Putamen (tissue), 1 donor: Measurements from ENCODE around the gene NXT2.
A peak's percentile ranks its signal among the peaks of the same experiment; 100 is the strongest.
"Not testable (repeated sequence)": the region's sequence is repeated elsewhere in the genome, so short reads cannot be mapped to it uniquely, and the experiment has no call there.

Source experiments
- DNase-seq: peaks from one replicate; pipeline ENCODE4 v3.0.0-alpha.2; 2016; ENCODE audit warnings: low spot score

Gene NXT2

DNA sequence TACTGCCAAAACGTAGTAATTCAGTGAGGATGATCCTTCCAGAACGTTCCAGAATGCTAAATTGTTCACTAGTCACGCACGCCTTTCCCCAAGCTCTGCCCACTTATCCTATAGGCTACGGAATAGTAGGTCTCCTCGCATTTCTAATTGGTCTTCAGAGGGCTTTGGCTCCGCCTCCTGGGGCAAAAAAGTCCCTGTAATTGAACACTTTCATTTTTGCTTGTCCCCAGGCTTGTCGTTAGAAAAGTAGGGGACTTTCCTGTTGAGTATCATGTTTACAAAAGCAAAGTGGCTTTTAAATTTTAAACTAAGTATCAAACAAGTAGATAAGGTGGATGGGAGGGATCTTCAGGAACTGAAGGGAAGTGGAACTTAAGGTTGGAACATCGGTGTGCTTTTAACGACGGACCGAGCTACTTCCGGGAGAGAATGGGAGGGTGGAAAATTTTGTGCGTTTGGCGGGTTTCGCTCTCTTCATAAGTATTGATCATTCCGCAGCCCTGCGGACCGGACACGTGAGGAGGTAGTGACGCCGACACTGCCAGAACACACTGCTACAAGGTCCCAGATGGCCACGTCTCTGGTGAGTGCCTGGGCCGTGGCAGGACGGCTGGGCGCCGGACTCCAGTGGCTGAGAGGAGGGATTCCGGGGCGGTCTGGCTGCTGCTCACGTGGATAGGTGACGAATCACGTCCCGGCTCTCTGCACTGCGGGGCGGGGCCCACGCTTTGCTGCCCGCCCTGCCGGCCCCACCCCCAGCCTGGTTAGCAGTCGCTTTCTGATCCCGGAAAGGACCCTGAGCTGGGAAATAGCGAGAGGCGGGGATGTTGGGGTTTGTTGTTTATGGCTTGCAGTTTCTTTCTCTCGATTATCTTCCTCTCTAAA, at the start of gene NXT2:
TSS of gene NXT2 (plus strand) at position 406 of the 885 bp plus-strand sequence. CDS start at position 569, 163 bp downstream.
- peak; percentile 91 for DNase-seq

DNA sequence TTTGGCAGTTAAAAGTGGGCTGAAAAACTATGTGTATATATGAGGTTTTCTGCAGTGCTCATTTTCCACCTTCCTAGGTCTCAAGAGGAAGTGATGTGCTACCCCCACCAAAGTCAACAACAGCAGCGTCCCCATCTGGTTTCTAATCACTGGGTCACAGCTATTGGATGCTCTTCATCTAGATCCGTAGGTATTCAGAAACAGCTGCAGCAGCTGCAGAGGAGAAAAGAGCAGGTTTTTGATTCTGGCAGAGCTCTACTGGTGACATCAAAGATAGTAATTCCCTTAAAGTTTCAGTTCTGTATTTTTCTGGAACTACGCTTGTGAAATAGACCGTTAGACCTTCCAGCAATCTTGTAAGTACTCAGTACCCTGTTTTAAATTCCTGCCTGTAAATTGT, 49.0 kb upstream of the NXT2 start:
- DNase-seq, result no peak

DNA sequence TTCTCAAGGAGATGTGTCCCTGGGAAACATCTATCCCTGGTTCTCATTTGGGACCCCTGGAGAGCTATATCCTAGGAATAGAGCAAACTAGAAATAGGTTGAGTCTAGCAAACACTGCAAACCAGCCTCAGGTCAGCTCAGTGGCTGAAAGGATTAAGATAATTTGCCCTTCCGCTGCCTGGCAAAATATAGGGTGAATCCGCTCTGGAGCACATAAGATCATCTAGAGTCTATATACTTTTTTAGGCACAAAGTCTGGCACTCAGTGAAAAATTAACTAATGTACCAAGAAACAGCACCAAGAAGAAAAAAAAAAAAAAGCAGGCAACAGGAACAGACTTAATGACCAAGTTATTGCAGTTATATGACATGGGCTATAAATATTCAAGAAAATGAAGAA, 47.5 kb upstream of the NXT2 start:
- DNase-seq, result no peak

DNA sequence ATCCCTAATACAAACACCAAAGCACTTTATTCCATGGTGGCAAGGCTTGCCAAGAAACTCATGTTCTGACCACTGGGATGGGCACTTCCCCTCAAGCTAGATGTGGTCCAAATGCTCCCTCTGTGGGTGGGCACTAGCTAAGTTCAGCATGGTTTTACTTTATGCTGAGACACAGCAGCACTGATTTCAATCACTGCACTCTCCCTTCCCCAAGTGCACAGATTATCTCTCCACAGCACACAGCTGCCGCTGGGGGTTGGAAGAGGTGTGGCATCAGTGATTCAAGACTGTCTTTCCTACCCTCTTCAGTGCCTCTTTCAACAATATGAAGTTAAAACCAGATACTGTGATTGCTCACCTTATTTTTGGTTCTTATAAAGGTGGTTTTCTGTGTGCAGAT, 38.2 kb upstream of the NXT2 start:
- DNase-seq, result no peak

DNA sequence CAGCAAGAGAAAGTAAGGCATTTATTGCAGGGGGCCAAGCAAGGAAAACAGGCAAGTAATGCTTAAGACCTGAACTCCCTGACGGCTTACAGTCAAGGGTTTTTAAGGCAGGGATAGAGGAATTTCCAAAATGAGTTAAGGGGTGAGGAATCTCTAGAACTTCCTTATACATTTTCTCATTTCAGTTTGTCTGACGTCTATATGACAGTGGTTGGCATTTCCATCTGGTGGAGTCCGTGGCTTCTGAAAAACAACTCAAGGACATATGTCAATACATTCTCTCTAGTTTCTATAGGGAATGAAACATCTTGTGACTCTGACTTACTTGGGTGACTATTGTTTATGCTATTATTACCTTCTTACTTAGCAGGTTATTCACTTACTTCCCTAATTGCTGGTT, 35.5 kb upstream of the NXT2 start:
- no peak for DNase-seq

DNA sequence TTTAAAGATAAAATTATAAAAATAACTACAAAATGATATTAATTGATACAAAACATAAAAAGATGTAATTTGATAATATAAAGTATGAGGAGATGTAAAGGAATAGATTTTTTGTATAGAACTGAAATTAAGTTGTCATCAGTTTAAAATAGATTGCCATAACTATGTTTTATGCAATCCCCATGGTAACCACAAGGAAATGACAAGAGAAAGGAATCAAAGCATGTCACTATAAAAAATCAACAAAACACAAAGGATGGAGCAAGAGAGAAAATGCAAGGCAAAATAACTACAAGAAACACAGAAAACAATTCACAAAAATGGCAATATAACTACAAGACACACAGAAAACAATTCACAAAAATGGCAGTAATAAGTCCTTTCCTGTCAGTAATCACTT, 27.7 kb upstream of the NXT2 start:
- DNase-seq, result no peak

DNA sequence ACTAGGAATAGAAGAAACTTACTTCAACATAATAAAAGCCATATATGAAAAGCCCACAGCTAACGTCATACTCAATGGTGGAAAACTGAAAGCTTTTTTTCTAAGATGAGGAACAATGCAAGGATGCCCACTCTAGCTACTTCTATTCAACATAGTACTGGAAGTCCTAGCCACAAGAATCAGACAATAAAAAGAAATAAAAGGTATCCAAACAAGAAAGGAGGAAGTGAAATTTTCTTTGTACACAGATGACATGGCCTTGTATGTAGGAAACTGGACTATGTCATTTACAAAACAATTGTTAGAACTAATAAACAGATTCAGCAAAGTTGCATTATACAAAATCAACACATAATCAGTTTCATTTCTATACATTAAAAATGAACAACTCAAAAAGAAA, 25.5 kb upstream of the NXT2 start:
- no peak for DNase-seq

DNA sequence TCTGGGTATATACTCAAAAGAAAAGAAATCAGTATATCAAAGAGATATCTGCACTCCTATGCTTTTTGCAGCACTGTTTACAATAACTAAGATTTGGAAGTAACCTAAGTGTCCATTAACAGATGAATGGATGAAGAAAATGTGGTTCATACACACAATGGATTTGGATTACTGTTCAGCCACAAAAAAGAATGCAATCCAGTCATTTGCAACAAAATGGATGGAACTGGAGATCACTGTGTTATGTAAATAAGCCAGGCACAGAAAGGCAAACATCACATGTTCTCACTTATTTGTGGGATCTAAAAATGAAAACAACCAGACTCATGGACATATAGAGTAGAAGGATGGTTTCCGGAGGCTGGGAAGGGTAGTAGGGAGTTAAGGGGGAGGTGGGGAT, 17.6 kb upstream of the NXT2 start:
- no peak for DNase-seq

DNA sequence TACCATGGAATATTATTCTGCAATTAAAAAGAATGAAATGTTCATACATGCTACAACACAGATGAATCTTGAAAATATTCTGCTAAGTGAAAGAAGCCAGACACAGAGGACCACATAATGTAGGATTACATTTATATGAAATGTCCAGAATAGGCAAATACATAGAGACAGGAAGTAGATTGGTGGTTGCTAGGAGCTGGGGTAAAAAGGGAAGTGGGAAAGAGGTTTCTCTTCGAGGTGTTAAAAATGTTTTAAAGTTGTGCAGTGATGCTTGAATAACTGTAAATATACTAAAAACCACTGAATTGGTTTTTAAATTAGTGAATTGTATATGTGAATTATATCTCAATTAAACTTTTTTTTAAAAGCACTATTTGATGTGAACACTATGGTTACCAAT, 3.6 kb upstream of the NXT2 start:
- no peak for DNase-seq

DNA sequence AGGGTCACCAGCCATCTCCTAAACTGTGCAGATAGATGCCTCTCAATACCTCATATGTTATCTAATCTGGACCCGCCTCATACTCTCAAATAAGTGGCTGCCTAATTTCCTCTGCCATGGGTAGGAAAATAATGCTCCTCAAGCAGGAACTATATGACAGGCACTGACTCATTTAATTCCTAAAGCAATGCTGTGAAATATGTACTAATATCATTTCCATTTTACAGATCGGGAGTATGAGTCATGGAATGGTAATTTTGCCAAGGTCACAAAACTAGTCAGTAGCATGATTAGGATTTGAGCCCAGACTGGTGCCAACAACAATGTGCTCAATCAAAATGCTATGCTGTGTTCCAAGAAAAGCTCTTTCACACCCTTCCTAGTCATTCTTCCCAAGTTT, 3.0 kb upstream of the NXT2 start:
- DNase-seq, result no peak

DNA sequence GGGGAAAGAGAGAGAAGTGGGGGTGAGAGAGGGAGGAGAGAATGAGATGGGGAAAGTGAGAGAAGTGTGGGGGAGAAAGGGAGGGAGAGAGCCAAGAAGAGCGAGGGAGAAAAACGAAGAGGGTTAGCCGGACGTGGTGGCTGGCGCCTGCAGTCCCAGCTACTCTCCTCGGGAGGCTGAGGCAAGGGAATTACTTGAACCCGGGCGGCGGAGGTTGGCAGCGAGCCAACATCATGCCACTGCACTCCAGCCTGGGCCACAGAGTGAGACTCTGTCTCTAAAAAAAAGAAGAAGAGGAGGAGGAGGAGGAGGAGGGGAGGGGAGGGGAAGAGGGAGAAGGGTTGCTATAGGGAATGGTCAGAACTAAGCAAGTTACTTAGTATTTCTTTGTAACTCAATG, 1.7 kb upstream of the NXT2 start:
- no peak for DNase-seq

DNA sequence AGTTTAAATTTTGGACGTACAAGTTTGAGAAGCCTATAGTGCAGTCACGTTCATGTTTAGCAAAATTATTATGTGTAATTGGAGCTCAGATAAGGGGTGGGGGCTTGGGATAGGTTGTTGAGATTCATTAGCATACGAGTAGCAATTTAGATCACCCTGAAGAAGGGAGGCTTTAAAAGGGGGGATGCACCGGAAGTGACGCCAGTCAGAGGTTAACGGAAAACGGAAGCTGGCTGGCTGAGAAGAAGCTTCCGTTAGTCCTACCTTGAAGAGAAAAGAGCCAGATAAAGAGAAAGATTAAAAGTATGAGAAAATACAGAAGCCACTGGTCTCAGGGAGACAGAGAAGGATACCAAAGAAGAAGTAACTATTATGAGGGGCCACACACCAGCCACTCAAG, 1.1 kb upstream of the NXT2 start:
- DNase-seq, result no peak

DNA sequence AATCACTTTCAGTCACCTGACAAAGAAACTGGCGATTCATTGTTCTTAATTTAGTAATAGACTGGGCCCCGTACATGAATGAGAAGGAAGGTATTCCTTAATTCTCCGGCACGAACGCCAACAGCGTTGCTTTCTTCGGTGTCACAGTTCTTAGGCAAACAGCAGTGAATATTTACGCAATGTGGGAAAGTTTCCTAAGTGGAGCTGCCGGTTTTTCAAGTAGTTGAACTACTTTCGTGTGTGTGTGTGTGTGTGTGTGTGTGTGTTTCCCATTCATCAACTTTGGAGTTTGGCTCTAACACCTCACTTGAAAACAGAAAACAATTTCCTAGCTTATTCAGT, 651 bp downstream of the NXT2 start:
- no peak for DNase-seq

DNA sequence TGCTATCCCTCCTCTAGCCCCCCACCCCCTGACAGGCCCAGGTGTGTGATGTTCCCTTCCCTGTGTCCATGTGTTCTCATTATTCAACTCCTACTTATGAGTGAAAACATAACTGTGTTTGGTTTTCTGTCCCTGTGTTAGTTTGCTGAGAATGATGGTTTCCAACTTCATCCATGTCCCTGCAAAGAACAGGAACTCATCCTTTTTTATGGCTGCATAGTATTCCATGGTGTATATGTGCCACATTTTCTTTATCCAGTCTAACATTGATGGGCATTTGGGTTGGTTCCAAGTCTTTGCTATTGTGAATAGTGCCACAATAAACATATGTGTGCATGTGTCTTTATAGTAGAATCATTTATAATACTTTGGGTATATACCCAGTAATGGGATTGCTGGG, 2.4 kb downstream of the NXT2 start:
- DNase-seq, result not testable (repeated sequence)

DNA sequence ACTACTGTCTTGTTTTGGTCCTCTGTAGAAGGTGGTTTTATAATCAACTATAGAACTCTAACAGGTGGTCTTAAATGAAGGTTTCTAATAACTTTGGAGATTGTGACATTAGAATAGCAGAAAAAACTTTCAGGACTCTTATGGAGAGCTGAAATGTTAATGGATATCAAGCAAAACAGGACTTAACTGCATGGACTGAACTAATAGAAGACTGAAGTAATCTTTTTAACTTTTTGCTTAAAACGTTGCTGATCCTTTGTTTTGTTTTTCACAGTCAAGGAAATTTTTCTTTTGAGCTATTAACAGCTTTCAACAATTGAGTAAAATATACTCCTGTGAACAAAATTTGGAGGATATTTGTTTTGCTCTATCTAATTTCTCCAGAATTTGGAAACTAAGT, 17.2 kb downstream of the NXT2 start:
- no peak for DNase-seq

DNA sequence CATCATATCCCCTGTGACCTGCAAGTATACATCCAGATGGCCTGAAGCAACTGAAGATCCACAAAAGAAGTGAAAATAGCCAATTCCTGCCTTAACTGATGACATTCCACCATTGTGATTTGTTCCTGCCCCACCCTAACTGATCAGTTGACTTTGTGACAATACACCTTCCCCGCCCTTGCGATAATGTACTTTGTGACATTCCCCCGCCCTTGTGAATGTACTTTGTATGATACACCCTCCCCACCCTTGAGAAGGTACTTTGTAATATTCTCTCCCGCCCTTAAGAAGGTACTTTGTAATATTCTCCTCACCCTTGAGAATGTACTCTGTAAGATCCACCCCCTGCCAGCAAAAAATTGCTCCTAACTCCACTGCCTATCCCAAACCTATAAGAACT, 39.4 kb downstream of the NXT2 start:
- DNase-seq, result not testable (repeated sequence)

DNA sequence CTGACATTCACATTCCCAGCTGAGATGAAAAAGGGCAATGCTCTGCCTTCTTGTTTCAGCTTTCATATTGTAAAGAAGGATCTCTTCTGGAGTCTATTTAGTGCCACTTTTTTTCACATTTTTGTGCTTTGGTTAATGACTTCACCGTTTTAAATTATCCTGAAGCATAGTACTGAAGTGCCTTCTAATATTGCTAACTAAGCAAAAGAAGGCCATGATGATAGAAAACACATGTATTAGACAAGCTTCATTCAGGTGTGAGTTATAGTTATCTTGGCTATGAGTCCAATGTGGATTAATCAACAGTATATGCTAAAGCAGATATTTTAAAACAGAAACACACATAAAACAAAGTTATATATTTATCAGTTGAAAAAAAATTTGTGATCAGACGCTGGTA, 40.4 kb downstream of the NXT2 start:
- DNase-seq, result no peak

DNA sequence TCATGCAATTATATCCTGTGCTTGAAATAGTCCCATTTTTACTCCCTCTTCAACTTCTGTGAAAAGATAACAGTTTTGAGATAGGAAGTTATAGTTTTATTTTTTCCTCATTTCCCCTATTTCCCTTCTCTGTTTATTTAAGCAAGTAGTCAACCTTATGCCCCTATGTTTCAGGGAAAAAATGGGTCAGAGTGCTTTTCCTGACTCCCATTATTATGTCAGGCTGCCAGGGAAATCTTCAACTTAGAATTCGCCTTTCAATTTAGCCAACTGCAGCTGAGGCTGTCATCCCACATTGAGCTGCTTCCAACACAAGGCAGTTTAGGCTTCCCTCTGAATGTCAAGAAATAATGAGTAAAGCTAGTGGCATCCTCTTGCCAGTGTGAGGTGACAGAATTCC, 42.3 kb downstream of the NXT2 start:
- no peak for DNase-seq

DNA sequence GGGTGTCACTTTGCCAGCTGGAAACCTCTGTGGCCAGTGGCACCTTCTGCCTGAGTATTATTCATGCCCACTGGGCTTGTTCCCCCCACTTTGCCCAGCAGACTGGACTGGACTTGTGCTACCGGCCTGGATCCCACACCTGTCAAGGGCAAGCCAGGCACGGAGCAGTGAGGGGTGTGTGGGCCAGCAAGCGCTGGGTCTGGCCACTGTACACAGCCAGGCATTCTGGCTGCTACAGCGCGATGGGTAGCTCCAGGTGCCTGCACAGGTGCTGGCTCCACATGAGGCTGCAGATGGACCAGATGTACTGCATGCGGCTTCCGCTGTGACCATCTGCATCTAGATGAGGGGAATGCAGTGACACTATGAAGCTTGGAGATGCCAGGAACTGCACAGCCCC, 48.8 kb downstream of the NXT2 start:
- no peak for DNase-seq

DNA sequence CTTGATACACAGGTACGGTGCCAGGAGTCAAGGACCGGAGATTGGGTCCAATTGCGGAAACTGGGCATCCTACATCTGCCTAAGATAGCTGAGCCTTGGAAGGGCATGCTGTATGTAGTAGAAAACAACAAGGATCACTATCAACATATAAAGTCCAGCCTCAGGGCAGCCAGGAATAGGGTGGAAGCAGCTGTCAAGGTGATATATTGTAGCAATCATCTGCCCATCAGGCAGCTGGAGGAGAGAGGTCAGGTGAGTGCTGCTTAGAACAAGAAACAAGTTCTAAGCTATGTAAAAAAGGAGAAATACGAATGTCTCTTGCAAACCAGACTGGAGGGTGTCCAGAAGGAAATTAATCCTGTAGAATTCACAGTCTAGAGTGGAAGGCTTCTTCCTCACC, 53.5 kb downstream of the NXT2 start:
- no peak for DNase-seq
